HL-60 (cell line): Measurements from ENCODE around the gene FCN3.

Experiments used
- DNase-seq, 2 experiments: peaks; one replicate each; pipeline ENCODE4 v3.0.0-alpha.2; 2010 to 2020; ENCODE audit warnings: low read depth in 1 of 2, low spot score in 1 of 2
- H3K27ac ChIP-seq: fragments of 250-450 bp; sonication (Bioruptor Pico); replicated peaks from 2 replicates; pipeline ENCODE4 v1.5.1; 2020; ENCODE audit warnings: mild to moderate bottlenecking, moderate library complexity
- H3K27me3 ChIP-seq: fragments of 250-450 bp; sonication (Bioruptor Pico); 2 replicates; pipeline ENCODE4 v1.5.1; 2021; ENCODE audit warnings: mild to moderate bottlenecking, moderate library complexity; ENCODE audit not compliant: insufficient read depth, poor library complexity, severe bottlenecking
- H3K4me3 ChIP-seq: replicated peaks from 2 replicates; pipeline ENCODE4 v1.5.1; 2011; ENCODE audit warnings: mild to moderate bottlenecking, control low read depth, low read length; ENCODE audit not compliant: insufficient read depth
- GABPA ChIP-seq: IDR thresholded peaks from 2 replicates; pipeline ENCODE4 v1.6.1; 2012; ENCODE audit warnings: low read depth
- POLR2AphosphoS5 ChIP-seq: IDR thresholded peaks from 2 replicates; pipeline ENCODE4 v1.6.1; 2012; ENCODE audit warnings: low read depth
- SPI1 ChIP-seq: IDR thresholded peaks from 2 replicates; pipeline ENCODE4 v1.6.1; 2012; ENCODE audit warnings: low read depth, mild to moderate bottlenecking, borderline replicate concordance
- TF ChIP-seq, protein P1 (sequence below): IDR thresholded peaks from one replicate; pipeline ENCODE4 v1.5.1; 2011; ENCODE audit warnings: low read length, control low read depth, inconsistent platforms; ENCODE audit not compliant: insufficient read depth
- TF ChIP-seq, protein P2 (sequence below): IDR thresholded peaks from 2 replicates; pipeline ENCODE4 v1.6.1; 2012; ENCODE audit warnings: low read depth; ENCODE audit not compliant: insufficient replicate concordance

The FCN3 gene

GRCh38 chr1:27400963-27401341 lies 26.3 kb upstream of the FCN3 start:
- no peak for DNase-seq
- no peaks in the 10 kb centered on the region for H3K27me3 ChIP-seq
- TF ChIP-seq POLR2AphosphoS5 (no peak), GABPA (no peak), SPI1 (no peak)
- TF ChIP-seq, protein P1, sequence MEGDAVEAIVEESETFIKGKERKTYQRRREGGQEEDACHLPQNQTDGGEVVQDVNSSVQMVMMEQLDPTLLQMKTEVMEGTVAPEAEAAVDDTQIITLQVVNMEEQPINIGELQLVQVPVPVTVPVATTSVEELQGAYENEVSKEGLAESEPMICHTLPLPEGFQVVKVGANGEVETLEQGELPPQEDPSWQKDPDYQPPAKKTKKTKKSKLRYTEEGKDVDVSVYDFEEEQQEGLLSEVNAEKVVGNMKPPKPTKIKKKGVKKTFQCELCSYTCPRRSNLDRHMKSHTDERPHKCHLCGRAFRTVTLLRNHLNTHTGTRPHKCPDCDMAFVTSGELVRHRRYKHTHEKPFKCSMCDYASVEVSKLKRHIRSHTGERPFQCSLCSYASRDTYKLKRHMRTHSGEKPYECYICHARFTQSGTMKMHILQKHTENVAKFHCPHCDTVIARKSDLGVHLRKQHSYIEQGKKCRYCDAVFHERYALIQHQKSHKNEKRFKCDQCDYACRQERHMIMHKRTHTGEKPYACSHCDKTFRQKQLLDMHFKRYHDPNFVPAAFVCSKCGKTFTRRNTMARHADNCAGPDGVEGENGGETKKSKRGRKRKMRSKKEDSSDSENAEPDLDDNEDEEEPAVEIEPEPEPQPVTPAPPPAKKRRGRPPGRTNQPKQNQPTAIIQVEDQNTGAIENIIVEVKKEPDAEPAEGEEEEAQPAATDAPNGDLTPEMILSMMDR = no peak
- TF ChIP-seq, protein P2, sequence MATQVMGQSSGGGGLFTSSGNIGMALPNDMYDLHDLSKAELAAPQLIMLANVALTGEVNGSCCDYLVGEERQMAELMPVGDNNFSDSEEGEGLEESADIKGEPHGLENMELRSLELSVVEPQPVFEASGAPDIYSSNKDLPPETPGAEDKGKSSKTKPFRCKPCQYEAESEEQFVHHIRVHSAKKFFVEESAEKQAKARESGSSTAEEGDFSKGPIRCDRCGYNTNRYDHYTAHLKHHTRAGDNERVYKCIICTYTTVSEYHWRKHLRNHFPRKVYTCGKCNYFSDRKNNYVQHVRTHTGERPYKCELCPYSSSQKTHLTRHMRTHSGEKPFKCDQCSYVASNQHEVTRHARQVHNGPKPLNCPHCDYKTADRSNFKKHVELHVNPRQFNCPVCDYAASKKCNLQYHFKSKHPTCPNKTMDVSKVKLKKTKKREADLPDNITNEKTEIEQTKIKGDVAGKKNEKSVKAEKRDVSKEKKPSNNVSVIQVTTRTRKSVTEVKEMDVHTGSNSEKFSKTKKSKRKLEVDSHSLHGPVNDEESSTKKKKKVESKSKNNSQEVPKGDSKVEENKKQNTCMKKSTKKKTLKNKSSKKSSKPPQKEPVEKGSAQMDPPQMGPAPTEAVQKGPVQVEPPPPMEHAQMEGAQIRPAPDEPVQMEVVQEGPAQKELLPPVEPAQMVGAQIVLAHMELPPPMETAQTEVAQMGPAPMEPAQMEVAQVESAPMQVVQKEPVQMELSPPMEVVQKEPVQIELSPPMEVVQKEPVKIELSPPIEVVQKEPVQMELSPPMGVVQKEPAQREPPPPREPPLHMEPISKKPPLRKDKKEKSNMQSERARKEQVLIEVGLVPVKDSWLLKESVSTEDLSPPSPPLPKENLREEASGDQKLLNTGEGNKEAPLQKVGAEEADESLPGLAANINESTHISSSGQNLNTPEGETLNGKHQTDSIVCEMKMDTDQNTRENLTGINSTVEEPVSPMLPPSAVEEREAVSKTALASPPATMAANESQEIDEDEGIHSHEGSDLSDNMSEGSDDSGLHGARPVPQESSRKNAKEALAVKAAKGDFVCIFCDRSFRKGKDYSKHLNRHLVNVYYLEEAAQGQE = no peak
- no peak overlapping the region for H3K4me3 ChIP-seq
- no peak overlapping the region for H3K27ac ChIP-seq

DNA sequence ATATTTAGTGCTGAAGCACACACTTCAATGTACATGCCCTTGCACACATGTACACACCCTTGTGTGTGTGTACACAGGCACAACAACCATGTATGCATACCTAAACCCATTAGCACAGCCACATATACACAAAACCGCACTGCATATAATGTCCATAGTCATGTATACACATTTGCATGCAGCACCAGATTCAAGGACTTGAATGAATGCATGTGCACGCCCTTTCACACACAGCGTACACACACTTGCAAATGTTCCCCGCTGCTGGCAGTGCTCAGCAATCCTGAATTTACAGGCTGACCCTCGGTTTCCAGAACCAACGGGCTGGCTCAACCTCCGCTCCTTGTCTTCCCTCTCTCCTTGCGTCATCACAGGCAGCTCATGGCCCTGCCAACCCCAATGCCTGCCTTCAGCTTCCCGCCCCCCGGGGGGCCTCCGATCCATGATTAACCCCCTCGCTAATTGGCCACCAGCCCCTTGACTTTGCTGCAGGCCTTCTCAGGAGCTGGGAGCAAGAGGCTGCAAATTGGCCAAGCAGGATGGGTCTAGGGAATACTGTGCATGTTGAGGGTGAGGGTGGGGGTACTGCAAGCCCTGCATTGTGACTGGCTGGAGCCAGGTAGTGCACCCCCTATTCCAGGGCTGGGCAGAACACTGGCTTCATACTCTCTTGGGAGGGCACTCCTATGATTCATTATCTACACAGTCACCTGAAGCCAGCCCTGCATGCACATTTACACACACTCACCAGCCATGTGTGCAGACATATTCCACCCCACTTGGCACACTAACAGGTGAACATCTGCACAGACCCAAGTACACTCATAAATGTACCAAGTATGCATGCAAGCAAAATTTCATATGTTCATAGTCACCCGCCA lies 25.7 kb upstream of the FCN3 start:
- no peak for DNase-seq

DNA sequence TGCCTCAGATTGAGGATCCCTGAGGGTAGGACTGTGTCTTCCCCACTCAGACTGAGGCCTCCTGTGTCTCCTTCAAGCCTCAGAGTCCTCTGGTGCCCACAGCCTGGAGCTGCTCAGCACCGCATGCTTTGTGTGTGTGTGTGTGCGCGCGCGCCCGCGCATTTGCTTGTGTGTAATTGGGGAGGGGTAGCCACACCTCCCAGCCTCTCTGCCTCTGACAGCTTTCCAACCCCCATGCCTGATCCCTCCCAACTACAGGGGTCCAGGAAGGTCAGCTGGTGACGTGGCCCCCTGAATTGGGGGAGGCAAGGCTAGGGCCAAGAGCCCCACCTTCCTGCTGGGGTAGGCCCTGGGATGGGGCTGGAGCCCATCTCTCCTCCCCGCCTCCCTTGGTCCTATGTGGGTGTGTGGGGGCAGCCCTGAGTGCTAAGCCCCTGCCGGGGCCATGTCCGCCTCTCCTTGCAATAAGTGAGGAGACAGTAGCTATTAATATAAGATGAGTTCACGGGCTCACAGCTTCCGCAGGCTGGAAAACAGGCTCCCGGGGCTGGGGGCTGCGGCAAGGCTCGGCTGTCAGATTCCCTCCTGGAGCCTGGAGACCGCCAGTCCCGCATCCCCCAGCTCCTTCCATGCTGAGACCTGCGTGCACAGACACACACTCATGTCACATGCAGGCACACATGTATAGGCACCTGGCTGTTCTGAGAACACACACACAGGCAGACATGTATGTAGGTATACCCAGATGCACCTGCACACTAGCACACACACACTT lies 24.8 kb upstream of the FCN3 start:
- no peaks in the 10 kb centered on the region for H3K27me3 ChIP-seq
- H3K27ac ChIP-seq = no peak overlapping the region
- H3K4me3 ChIP-seq = no peak overlapping the region
- DNase-seq = no peak
- TF ChIP-seq, protein P1 = no peak
- TF ChIP-seq POLR2AphosphoS5 (no peak), GABPA (no peak), SPI1 (no peak)
- TF ChIP-seq, protein P2 = no peak

More for the DNA sequence above, 25.7 kb upstream of the FCN3 start:
- H3K27ac ChIP-seq = no peak overlapping the region
- no peak overlapping the region for H3K4me3 ChIP-seq
- TF ChIP-seq, protein P1 = no peak
- TF ChIP-seq POLR2AphosphoS5 = peak; percentile 65
- no peaks in the 10 kb centered on the region for H3K27me3 ChIP-seq
